SK-N-SH (cell line): ENCODE measurements around the gene STK39. TPM values are rescaled to one million over a fixed set of nuclear protein-coding genes. Genes with fewer than 3 reads are reported as not detected.

Experiments used
- CTCF ChIA-PET: fragments of 300-600, 350-600 bp; formaldehyde crosslinking; extraction: SDS; loops from one replicate; lab custom pipeline; 2021; lab: Yijun Ruan, JAX
- POLR2A ChIA-PET: fragments of 350-600 bp; sonication (Branson Sonifier 250); formaldehyde crosslinking; extraction: SDS; loops from one replicate; lab custom pipeline; 2020; ENCODE audit warnings: antibody characterized with exemption, inconsistent platforms; lab: Yijun Ruan, JAX
- DNase-seq: peaks from one replicate; pipeline ENCODE4 v3.0.0; 2012
- H2AFZ ChIP-seq: fragments of 200-600 bp; sonication (generic); 2 replicates; pipeline ENCODE4 v1.8.1; 2016; ENCODE audit warnings: antibody characterized with exemption, mild to moderate bottlenecking, low read depth
- H3F3A ChIP-seq: fragments of 200-600 bp; sonication (generic); replicated peaks from 2 replicates; pipeline ENCODE3; 2016; ENCODE audit warnings: antibody characterized with exemption, mild to moderate bottlenecking; ENCODE audit not compliant: insufficient read depth
- H3K27ac ChIP-seq, 2 experiments: fragments of 200-500 bp in 1 of 2; fragments of 200-600 bp in 1 of 2; sonication (Bioruptor generic) in 1 of 2; sonication (generic), shearing (Covaris generic) in 1 of 2; 2 replicates each; pipeline versions ENCODE4 v1.5.1 to v1.6.1; 2014 to 2016; ENCODE audit warnings: low read depth in 2 of 2, inconsistent platforms in 1 of 2, low read length in 1 of 2, mild to moderate bottlenecking in 1 of 2, mixed read lengths in 1 of 2
- H3K27me3 ChIP-seq: fragments of 200-600 bp; sonication (generic), shearing (Covaris generic); 2 replicates; pipeline ENCODE4 v1.6.1; 2016; ENCODE audit warnings: mixed run types; ENCODE audit not compliant: insufficient read depth
- H3K36me3 ChIP-seq, 2 experiments: fragments of 200-500 bp in 1 of 2; fragments of 200-600 bp in 1 of 2; sonication (Bioruptor generic) in 1 of 2; sonication (generic) in 1 of 2; replicated peaks in 1 of 2; 2 replicates each; pipeline versions ENCODE3 to v1.5.1; 2014 to 2016; ENCODE audit warnings: low read length in 1 of 2, mild to moderate bottlenecking in 1 of 2; ENCODE audit not compliant: insufficient read depth in 2 of 2, control insufficient read depth in 1 of 2
- H3K4me1 ChIP-seq, 2 experiments: fragments of 200-500 bp in 1 of 2; fragments of 200-600 bp in 1 of 2; sonication (Bioruptor generic) in 1 of 2; sonication (generic), shearing (Covaris generic) in 1 of 2; 2 replicates each; pipeline versions ENCODE4 v1.5.1 to v1.6.1; 2014 to 2016; ENCODE audit warnings: low read depth in 1 of 2, low read length in 1 of 2, mixed run types in 1 of 2; ENCODE audit not compliant: insufficient read depth in 2 of 2, control insufficient read depth in 1 of 2
- H3K4me2 ChIP-seq: fragments of 200-600 bp; sonication (generic), shearing (Covaris generic); 2 replicates; pipeline ENCODE4 v1.6.1; 2017; ENCODE audit warnings: mixed run types
- H3K4me3 ChIP-seq, 2 experiments: fragments of 200-500 bp in 1 of 2; fragments of 200-600 bp in 1 of 2; sonication (Bioruptor generic) in 1 of 2; sonication (generic), shearing (Covaris generic) in 1 of 2; 2 replicates each; pipeline versions ENCODE4 v1.5.1 to v1.8.1; 2014 to 2016; ENCODE audit warnings: low read depth in 2 of 2, inconsistent platforms in 1 of 2, low read length in 1 of 2, mild to moderate bottlenecking in 1 of 2, mixed read lengths in 1 of 2, moderate library complexity in 1 of 2
- H3K79me2 ChIP-seq: fragments of 200-600 bp; sonication (generic); 2 replicates; pipeline ENCODE4 v1.8.1; 2017; ENCODE audit warnings: mild to moderate bottlenecking; ENCODE audit not compliant: insufficient read depth
- H3K9ac ChIP-seq: fragments of 200-600 bp; sonication (generic); 2 replicates; pipeline ENCODE4 v1.6.1; 2017; ENCODE audit warnings: mixed run types
- H3K9me2 ChIP-seq: fragments of 200-600 bp; sonication (generic); 2 replicates; pipeline ENCODE4 v1.6.1; 2017; ENCODE audit warnings: mixed run types
- H3K9me3 ChIP-seq: fragments of 200-600 bp; sonication (generic); 2 replicates; pipeline ENCODE4 v1.6.1; 2017; ENCODE audit warnings: mixed run types, mild to moderate bottlenecking, moderate library complexity
- H4K20me1 ChIP-seq: fragments of 200-600 bp; sonication (generic); 2 replicates; pipeline ENCODE4 v1.6.1; 2017; ENCODE audit warnings: mild to moderate bottlenecking, mixed run types; ENCODE audit not compliant: insufficient read depth
- CHD2 ChIP-seq: fragments of 150-350 bp; IDR thresholded peaks from 2 replicates; pipeline ENCODE4 v1.6.1; 2018; ENCODE audit warnings: low read length; ENCODE audit not compliant: partially characterized antibody
- CTCF ChIP-seq: fragments of 200-600 bp; sonication (generic); IDR thresholded peaks from 2 replicates; pipeline ENCODE4 v1.6.1; 2017; ENCODE audit warnings: antibody characterized with exemption, mild to moderate bottlenecking, moderate library complexity
- EP300 ChIP-seq, 2 experiments: IDR thresholded peaks; 2 replicates each; pipeline versions ENCODE4 v1.4.0 to v1.6.1; 2012; ENCODE audit warnings: borderline replicate concordance in 1 of 2, low read depth in 1 of 2, low read length in 1 of 2
- GABPA ChIP-seq: IDR thresholded peaks from 2 replicates; pipeline ENCODE4 v1.4.0; 2012; ENCODE audit warnings: low read depth, mild to moderate bottlenecking
- PBX3 ChIP-seq: IDR thresholded peaks from 2 replicates; pipeline ENCODE4; 2012
- SIN3A ChIP-seq: IDR thresholded peaks from 2 replicates; pipeline ENCODE4 v1.6.1; 2012; ENCODE audit warnings: low read depth, mild to moderate bottlenecking, low read length, moderate library complexity, borderline replicate concordance
- TAF1 ChIP-seq: IDR thresholded peaks from 2 replicates; pipeline ENCODE4 v1.6.1; 2012; ENCODE audit warnings: low read depth, mild to moderate bottlenecking, low read length, moderate library complexity, borderline replicate concordance
- TCF12 ChIP-seq: IDR thresholded peaks from 2 replicates; pipeline ENCODE4 v1.4.0; 2012
- TEAD4 ChIP-seq: IDR thresholded peaks from 2 replicates; pipeline ENCODE4 v1.4.0; 2012; ENCODE audit warnings: mild to moderate bottlenecking, borderline replicate concordance; ENCODE audit not compliant: insufficient read depth
- USF1 ChIP-seq: IDR thresholded peaks from 2 replicates; pipeline ENCODE4 v1.4.0; 2012; ENCODE audit warnings: low read depth, borderline replicate concordance
- WGBS: methylation state at CpG from one replicate; pipeline ENCODE4 v1.1.6; 2017; ENCODE audit warnings: low lambda C conversion rate; 5-methylcytosine and 5-hydroxymethylcytosine counted together
- polyA plus RNA-seq, 3 experiments: library from polyadenylated mRNA; depleted of rRNA; stranded (reverse); fragments of >200 nt; gene quantifications; 2 replicates each; pipeline ENCODE4 v1.2.3, GENCODE V29; 2012

The STK39 gene
- polyA plus RNA-seq, 1 of the 3 experiments (the other 2 are of a cell fraction): 9.6 TPM

- ChIA-PET POLR2A (no interaction called here), CTCF (no interaction called here)
- WGBS: 92% methylated on average over 3 of the region's 3 CpGs
Observed at GRCh38 chr2:168096158-168096557, 151.2 kb downstream of the STK39 start.

GRCh38 chr2:168091986-168092385 is 155.4 kb downstream of the STK39 start:
- no peak overlapping the region for H3K4me2 ChIP-seq
- no peaks in the 10 kb centered on the region for H4K20me1 ChIP-seq
- H3K27ac ChIP-seq: no peak overlapping the region
- H2AFZ ChIP-seq: no peak overlapping the region
- H3K27me3 ChIP-seq: no peaks in the 10 kb centered on the region
- no peaks in the 10 kb centered on the region for H3F3A ChIP-seq
- H3K4me3 ChIP-seq: no peak overlapping the region
- H3K79me2 ChIP-seq: no peaks in the 10 kb centered on the region
- WGBS: 97% methylated on average over 2 of the region's 2 CpGs
- ChIA-PET POLR2A (no interaction called here), CTCF (interaction anchor here (0.9 kb wide), 1 partner anchor 27 kb away, joined by 3 read pairs; no protein-coding TSS in a partner anchor)
- H3K9ac ChIP-seq: no peak overlapping the region
- peaks cover 3 to 4% of the 10 kb centered on the region in 2 experiments for H3K36me3 ChIP-seq
- no peaks in the 10 kb centered on the region; a peak in 1 of 4 replicates for H3K4me1 ChIP-seq
- TF ChIP-seq SIN3A (no peak), CHD2 (no peak)
- DNase-seq: no peak
- no peaks in the 10 kb centered on the region for H3K9me2 ChIP-seq
- H3K9me3 ChIP-seq: no peaks in the 10 kb centered on the region

More at GRCh38 chr2:168096158-168096557, 151.2 kb downstream of the STK39 start:
- TF ChIP-seq TCF12 (no peak), PBX3 (no peak), TAF1 (no peak), USF1 (no peak), TEAD4 (no peak), EP300 (IDR thresholded peaks at IDR 0.05; ENCODE audit: borderline replicate concordance in 1 of 2, low read depth in 1 of 2, low read length in 1 of 2) (no peak), CHD2 (no peak), CTCF (no peak), GABPA (no peak)
- no peak overlapping the region for H2AFZ ChIP-seq
- H3K9me2 ChIP-seq: no peaks in the 10 kb centered on the region
- no peak overlapping the region for H3K9ac ChIP-seq
- H3K79me2 ChIP-seq: no peaks in the 10 kb centered on the region
- no peaks in the 10 kb centered on the region; a peak in 1 of 4 replicates for H3K4me1 ChIP-seq
- H3K9me3 ChIP-seq: no peaks in the 10 kb centered on the region
- no peak overlapping the region for H3K27ac ChIP-seq
- H3K27me3 ChIP-seq: no peaks in the 10 kb centered on the region
- no peaks in the 10 kb centered on the region for H4K20me1 ChIP-seq
- peaks cover 2 to 6% of the 10 kb centered on the region in 2 experiments for H3K36me3 ChIP-seq
- no peak for DNase-seq
- H3F3A ChIP-seq: no peaks in the 10 kb centered on the region
- no peak overlapping the region for H3K4me2 ChIP-seq
- no peak overlapping the region for H3K4me3 ChIP-seq
